Measurements from ENCODE around the gene POGLUT2. TPM values are rescaled to one million over a fixed set of nuclear protein-coding genes. Genes with fewer than 3 reads are reported as not detected.

The POGLUT2 gene
- total and polyA plus RNA-seq, 2 experiments from 2014 or later, result 14.6 to 17.5 TPM

GRCh38 chr13:102777736-102778135 lies 21.0 kb downstream of the POGLUT2 start:
- H3K4me1 Mint-ChIP-seq, result peaks cover 11% of the 10 kb centered on the region
- peaks cover 17% of the 10 kb centered on the region for H3K27me3 ChIP-seq (ENCODE audit: insufficient read depth)

More at GRCh38 chr13:102777736-102778135, 21.0 kb downstream of the POGLUT2 start:
- DNase-seq (ENCODE audit: low spot score), result no peak
- Mint-ChIP-seq H3K27me3 (ENCODE audit: insufficient read depth, low read depth, poor library complexity) (peaks cover 10% of the 10 kb centered on the region), H3K4me3 (no peak overlapping the region), H3K36me3 (ENCODE audit: low read depth) (peaks cover 28% of the 10 kb centered on the region), H3K27ac (no peak overlapping the region), H3K9me3 (peaks cover 20% of the 10 kb centered on the region)
- no peak overlapping the region for H2AFZ ChIP-seq
- TF ChIP-seq ZNF462 (CRISPR knock-in tag; IDR thresholded peaks at IDR 0.05), result no peak
- no peak for TF ChIP-seq JUNB (IDR thresholded peaks at IDR 0.05; ENCODE audit: unreplicated experiment)
- no peak for TF ChIP-seq REST (IDR thresholded peaks at IDR 0.05; ENCODE audit: unreplicated experiment)
- no peak for TF ChIP-seq STAT1 (IDR thresholded peaks at IDR 0.05; ENCODE audit: unreplicated experiment)
- no peak for TF ChIP-seq CTCF (conservative IDR thresholded peaks at IDR 0.05; ENCODE audit: low read depth in 2 of 2)
- TF ChIP-seq POLR2AphosphoS5 (IDR thresholded peaks at IDR 0.05; ENCODE audit: low read depth), result no peak
- no peak for TF ChIP-seq ZNF331 (CRISPR knock-in tag; IDR thresholded peaks at IDR 0.05; ENCODE audit: low read depth)
- no peak for TF ChIP-seq ETS1 (IDR thresholded peaks at IDR 0.05)
- TF ChIP-seq ZNF114 (CRISPR knock-in tag; IDR thresholded peaks at IDR 0.05), result no peak
- TF ChIP-seq CREB1 (CRISPR knock-in tag; IDR thresholded peaks at IDR 0.05; ENCODE audit: low read depth), result no peak
- no peak for TF ChIP-seq NANOG (IDR thresholded peaks at IDR 0.05; ENCODE audit: borderline replicate concordance)
- no peak for TF ChIP-seq EZH2phosphoT487 (IDR thresholded peaks at IDR 0.05; ENCODE audit: unreplicated experiment)
- TF ChIP-seq EZH2 (IDR thresholded peaks at IDR 0.05; ENCODE audit: low read depth, unreplicated experiment), result no peak
- ATAC-seq, result no peak
- no peak overlapping the region for H3K27ac ChIP-seq (ENCODE audit: low read depth)
- H3K9me2 ChIP-seq (ENCODE audit: insufficient read depth), result no peaks in the 10 kb centered on the region
- no peak overlapping the region for H3K4me2 ChIP-seq
- no peaks in the 10 kb centered on the region for H3F3A ChIP-seq (replicated peaks; ENCODE audit: low read depth)
- H3K4me3 ChIP-seq, result no peak overlapping the region
- H4K20me1 ChIP-seq (replicated peaks; ENCODE audit: insufficient read depth), result no peaks in the 10 kb centered on the region
- H3K4me1 ChIP-seq (ENCODE audit: insufficient read depth), result no peaks in the 10 kb centered on the region; the same call in 1 of the 2 replicates
- peaks cover 1% of the 10 kb centered on the region; the same call in 1 of the 2 replicates for H3K36me3 ChIP-seq (ENCODE audit: insufficient read depth)
- H3K79me2 ChIP-seq (replicated peaks; ENCODE audit: insufficient read depth), result no peaks in the 10 kb centered on the region

Measured in GM23338 (cell line).